Kidney epithelial cell (primary cell): ENCODE data around the gene CCSAP. TPM values are rescaled to one million over a fixed set of nuclear protein-coding genes. Genes with fewer than 3 reads are reported as not detected.
"Not testable (repeated sequence)": the region's sequence is repeated elsewhere in the genome, so short reads cannot be mapped to it uniquely, and the experiment has no call there.

Experiments used
- DNase-seq: peaks from one replicate; pipeline ENCODE4 v3.0.0-alpha.2; 2010; ENCODE audit warnings: low read depth
- H3K27me3 ChIP-seq: 2 replicates; pipeline ENCODE4 v1.6.0; 2011; ENCODE audit warnings: low read length; ENCODE audit not compliant: control insufficient read depth, insufficient read depth
- H3K36me3 ChIP-seq: 2 replicates; pipeline ENCODE4 v1.5.1; 2011; ENCODE audit warnings: low read length; ENCODE audit not compliant: control insufficient read depth, insufficient read depth
- H3K4me3 ChIP-seq: 2 replicates; pipeline ENCODE4 v1.5.1; 2011; ENCODE audit warnings: low read depth, mild to moderate bottlenecking, control low read depth, low read length
- total RNA-seq: library from RNA; depleted of rRNA; stranded (reverse); fragments of >200 nt; gene quantifications from 2 replicates; pipeline ENCODE4 v1.2.3, GENCODE V29; 2015
- TF ChIP-seq, protein P1 (sequence below): IDR thresholded peaks from 2 replicates; pipeline ENCODE4 v1.5.1; 2011; ENCODE audit warnings: mild to moderate bottlenecking, moderate library complexity, low read length, control low read depth, inconsistent platforms; ENCODE audit not compliant: insufficient read depth, poor library complexity, severe bottlenecking

The CCSAP gene
- total RNA-seq, 1 donor from 2014 or later = 3.0 TPM

DNA sequence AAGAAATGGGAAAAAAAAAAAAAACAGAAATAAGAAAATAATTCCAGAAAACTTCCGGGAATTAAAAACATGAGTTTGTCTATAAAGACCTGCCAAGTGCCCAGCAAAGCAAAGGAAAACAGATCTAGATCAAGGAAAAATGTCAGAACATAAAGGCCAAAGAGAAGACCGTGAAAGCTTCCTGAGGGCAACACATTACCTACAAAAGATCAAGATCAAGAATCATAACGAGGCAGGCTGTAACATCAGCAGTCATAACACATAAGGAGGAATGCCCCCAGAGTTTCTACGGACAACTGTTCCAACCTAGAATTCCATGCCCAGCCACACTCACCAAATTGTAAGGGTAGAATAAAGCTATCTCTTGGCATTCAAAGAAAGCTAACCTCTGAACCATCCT is 3.8 kb downstream of the CCSAP start:
- no peak overlapping the region for H3K4me3 ChIP-seq
- TF ChIP-seq, protein P1, sequence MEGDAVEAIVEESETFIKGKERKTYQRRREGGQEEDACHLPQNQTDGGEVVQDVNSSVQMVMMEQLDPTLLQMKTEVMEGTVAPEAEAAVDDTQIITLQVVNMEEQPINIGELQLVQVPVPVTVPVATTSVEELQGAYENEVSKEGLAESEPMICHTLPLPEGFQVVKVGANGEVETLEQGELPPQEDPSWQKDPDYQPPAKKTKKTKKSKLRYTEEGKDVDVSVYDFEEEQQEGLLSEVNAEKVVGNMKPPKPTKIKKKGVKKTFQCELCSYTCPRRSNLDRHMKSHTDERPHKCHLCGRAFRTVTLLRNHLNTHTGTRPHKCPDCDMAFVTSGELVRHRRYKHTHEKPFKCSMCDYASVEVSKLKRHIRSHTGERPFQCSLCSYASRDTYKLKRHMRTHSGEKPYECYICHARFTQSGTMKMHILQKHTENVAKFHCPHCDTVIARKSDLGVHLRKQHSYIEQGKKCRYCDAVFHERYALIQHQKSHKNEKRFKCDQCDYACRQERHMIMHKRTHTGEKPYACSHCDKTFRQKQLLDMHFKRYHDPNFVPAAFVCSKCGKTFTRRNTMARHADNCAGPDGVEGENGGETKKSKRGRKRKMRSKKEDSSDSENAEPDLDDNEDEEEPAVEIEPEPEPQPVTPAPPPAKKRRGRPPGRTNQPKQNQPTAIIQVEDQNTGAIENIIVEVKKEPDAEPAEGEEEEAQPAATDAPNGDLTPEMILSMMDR = no peak
- H3K36me3 ChIP-seq = no peaks in the 10 kb centered on the region
- no peak for DNase-seq
- H3K27me3 ChIP-seq = no peaks in the 10 kb centered on the region

DNA sequence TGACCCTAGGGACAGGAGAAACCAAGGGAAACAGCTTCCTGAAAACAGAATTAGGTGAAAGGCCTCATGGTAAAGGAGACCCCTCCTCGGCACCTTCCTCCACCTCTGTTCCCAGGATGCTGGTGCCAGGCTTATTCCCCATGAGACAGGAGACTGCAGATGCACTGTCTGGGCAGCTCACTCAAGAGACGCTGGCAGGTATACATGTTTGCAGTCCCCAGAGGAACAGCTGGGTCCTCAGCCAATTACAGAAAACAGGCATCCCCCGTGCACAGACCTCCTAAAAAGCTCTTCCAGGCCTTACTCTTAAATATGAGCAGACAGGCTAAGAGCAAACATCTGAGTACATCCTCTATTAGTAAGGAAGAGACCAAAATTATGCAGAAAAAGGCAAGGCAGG is 6.5 kb downstream of the CCSAP start:
- TF ChIP-seq, protein P1 = no peak
- Histone ChIP-seq H3K4me3 (no peak overlapping the region), H3K36me3 (no peaks in the 10 kb centered on the region), H3K27me3 (no peaks in the 10 kb centered on the region)
- no peak for DNase-seq

GRCh38 chr1:229334716-229335115 is 8.1 kb downstream of the CCSAP start:
- no peak overlapping the region for H3K4me3 ChIP-seq
- no peak for DNase-seq
- TF ChIP-seq, protein P1 = no peak
- H3K27me3 ChIP-seq = no peaks in the 10 kb centered on the region
- no peaks in the 10 kb centered on the region for H3K36me3 ChIP-seq

GRCh38 chr1:229334269-229334668 is 8.6 kb downstream of the CCSAP start:
- H3K27me3 ChIP-seq = no peaks in the 10 kb centered on the region
- no peak overlapping the region for H3K4me3 ChIP-seq
- TF ChIP-seq, protein P1 = no peak
- no peaks in the 10 kb centered on the region for H3K36me3 ChIP-seq
- DNase-seq = no peak

DNA sequence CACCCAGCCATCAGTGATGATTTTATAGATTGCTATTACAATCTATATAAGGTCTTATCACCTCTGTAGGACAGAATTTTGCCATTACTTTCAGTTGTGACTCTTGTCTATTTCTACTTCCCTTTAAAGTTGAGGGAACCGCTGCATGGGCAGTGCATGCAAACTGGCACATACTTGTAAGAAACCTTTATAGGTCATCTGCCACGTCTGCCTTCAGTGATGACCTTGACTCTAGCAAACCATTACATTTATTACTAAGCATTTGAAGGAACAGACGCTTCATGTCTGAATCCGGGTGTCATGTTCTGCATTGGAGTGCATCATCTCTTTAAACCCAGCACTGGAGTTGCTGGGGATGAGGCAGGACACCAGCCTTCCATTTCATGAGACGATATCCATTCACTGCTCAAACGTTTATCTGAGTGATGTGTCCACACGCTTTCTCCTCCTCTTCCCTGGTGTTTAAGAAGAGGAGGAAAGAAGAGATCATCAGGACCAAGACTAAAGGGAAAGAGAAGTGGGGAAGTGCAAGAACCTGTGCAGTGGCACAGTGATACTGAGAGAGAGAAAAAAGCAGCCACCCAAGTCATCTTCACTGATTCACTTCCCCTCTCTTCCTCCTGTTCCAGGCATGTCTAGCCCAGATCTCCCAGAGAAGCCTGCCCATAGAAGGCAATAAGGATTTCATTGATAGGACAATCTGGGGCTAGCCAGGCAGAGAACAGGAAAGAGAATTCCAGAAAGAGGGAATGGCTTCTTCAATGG is 14.1 kb downstream of the CCSAP start:
- Histone ChIP-seq H3K27me3 (no peaks in the 10 kb centered on the region), H3K4me3 (no peak overlapping the region), H3K36me3 (no peaks in the 10 kb centered on the region)
- TF ChIP-seq, protein P1 = no peak
- no peak for DNase-seq

GRCh38 chr1:229327765-229328164 is 15.1 kb downstream of the CCSAP start:
- not testable (repeated sequence) for H3K27me3 ChIP-seq, H3K4me3 ChIP-seq, H3K36me3 ChIP-seq, DNase-seq
